ENCODE results near the gene OR5AU1.

The OR5AU1 gene

GRCh38 chr14:21106498-21107282 lies 49.2 kb downstream of the OR5AU1 start:
- peak; percentile 89 for DNase-seq

- no peak for DNase-seq
These were observed 49.7 kb downstream of the OR5AU1 start for GRCh38 chr14:21106176-21106497.

- no peak for DNase-seq
These were observed 50.8 kb downstream of the OR5AU1 start for GRCh38 chr14:21105095-21105494.

Measured in activated CD8-positive, alpha-beta memory T cell treated with anti-CD3 and anti-CD28 coated beads for 24 hours (primary cell).